NOMO-1 treated with DMSO at 0.1 percent for 48 hours (cell line): ENCODE measurements around the gene DSTN.

Source experiments
- DNase-seq: peaks from one replicate; lab custom pipeline; 2025; ENCODE audit not compliant: unreplicated experiment; lab: John Stamatoyannopoulos, UW

DSTN gene

GRCh38 chr20:17611540-17612286 lies 41.8 kb downstream of the DSTN start:
- DNase-seq: no peak

GRCh38 chr20:17612287-17612991 lies 42.6 kb downstream of the DSTN start:
- DNase-seq: no peak

- no peak for DNase-seq
These were observed 43.1 kb downstream of the DSTN start for GRCh38 chr20:17612992-17613327.

- DNase-seq: no peak
These were observed 43.7 kb downstream of the DSTN start for GRCh38 chr20:17613328-17614175.

GRCh38 chr20:17614176-17614811 lies 44.4 kb downstream of the DSTN start:
- DNase-seq: no peak

- no peak for DNase-seq
These were observed 45.2 kb downstream of the DSTN start for GRCh38 chr20:17614812-17615644.

- no peak for DNase-seq
These were observed 46.0 kb downstream of the DSTN start for GRCh38 chr20:17615645-17616479.

GRCh38 chr20:17616480-17617211 lies 46.8 kb downstream of the DSTN start:
- DNase-seq: no peak

GRCh38 chr20:17617212-17617867 lies 47.5 kb downstream of the DSTN start:
- no peak for DNase-seq

- DNase-seq: no peak
These were observed 48.2 kb downstream of the DSTN start for GRCh38 chr20:17617868-17618672.

- no peak for DNase-seq
These were observed 48.8 kb downstream of the DSTN start for GRCh38 chr20:17618673-17619013.

GRCh38 chr20:17619351-17620093 lies 49.6 kb downstream of the DSTN start:
- DNase-seq: no peak

GRCh38 chr20:17620371-17621228 lies 50.7 kb downstream of the DSTN start:
- no peak for DNase-seq

- DNase-seq: no peak
These were observed 51.5 kb downstream of the DSTN start for GRCh38 chr20:17621229-17621968.

- DNase-seq: no peak
These were observed 52.4 kb downstream of the DSTN start for GRCh38 chr20:17622086-17622850.
